ENCODE results near the gene ZSCAN20.

The ZSCAN20 gene

DNA sequence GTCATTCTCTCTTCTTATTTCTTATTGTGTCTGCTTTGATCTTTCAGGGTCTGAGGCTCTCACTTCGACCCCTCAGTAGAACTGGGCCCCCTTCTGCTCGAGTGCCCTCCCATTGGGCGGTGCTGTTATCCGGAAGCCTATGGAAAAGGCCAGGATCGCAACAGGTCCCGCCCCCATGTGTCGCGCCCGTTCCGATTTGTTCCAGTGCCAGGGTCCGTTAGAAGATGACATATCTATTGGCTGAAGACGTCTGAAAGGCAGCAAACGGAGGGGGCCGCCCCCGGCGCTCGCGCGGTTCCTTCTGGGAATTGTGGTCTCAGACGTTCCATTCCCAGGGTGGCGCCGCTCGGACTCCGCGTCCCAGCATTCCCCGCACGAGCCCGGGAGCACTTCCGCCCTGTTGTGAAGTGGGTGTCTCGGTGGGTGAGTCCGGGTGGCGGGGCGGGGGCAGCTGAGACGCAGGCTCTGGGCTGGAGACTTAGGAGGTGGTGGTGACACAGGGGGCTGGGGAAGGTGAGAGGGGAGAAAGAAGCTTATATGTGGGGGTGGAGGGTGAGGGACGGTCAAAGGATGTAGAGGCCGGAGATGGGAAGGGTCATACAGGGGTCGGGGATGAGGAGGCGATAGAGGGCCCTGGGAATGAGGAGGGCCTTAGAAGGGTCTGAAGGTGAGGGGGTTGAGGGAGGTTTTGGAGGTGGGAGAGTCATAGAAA lies at the start of gene ZSCAN20:
Gene ZSCAN20, plus strand, starts transcription at position 377 of the 712 bp plus-strand sequence. CDS start 6,644 bp downstream, outside the sequence.
- DNase-seq = peak; percentile 78

DNA sequence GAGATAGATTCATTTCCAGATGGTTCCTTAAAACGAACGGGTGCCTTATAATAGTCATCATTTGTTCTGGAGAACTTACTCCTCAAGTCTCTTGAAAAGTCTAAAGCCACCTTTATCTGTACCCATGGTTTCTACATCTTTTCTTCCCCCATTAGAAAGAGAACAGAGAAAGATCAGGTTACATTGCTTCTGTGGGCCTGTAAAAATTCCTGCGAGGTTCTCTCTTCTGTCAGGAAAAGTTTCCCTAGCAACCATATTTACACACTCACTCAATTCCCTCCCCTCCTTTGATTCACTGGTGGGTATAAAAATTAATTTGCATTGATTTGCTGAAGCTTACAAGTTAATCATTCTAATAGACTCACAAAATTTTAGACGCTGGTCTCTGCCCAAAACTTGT lies 48.2 kb upstream of the ZSCAN20 start:
- DNase-seq = no peak

DNA sequence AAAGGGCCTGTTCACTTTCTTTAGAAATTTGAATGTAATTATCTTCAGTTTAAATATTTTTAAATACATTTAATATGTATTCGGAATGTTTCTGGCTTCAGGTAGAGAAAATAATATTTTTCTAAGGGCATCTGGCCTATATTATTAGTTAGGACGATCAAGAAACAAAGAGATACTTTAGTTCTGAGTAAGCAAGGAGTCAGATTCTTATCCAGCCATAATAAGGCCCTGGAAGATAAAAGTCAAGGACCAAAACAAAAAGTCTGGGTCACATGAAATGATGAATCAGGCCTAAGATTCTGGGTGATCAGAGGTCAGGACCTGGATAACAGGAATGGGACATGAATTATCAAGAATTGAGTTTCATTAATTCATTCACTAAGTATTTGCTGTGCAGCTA lies 47.8 kb upstream of the ZSCAN20 start:
- no peak for DNase-seq

GRCh38 chr1:33425900-33426299 lies 46.5 kb upstream of the ZSCAN20 start:
- no peak for DNase-seq

GRCh38 chr1:33426916-33427315 lies 45.5 kb upstream of the ZSCAN20 start:
- no peak for DNase-seq

GRCh38 chr1:33428661-33429060 lies 43.8 kb upstream of the ZSCAN20 start:
- no peak for DNase-seq

- DNase-seq = no peak
These were observed 43.1 kb upstream of the ZSCAN20 start for GRCh38 chr1:33429332-33429731.

- DNase-seq = no peak
These were observed 42.4 kb upstream of the ZSCAN20 start for GRCh38 chr1:33429856-33430691.

DNA sequence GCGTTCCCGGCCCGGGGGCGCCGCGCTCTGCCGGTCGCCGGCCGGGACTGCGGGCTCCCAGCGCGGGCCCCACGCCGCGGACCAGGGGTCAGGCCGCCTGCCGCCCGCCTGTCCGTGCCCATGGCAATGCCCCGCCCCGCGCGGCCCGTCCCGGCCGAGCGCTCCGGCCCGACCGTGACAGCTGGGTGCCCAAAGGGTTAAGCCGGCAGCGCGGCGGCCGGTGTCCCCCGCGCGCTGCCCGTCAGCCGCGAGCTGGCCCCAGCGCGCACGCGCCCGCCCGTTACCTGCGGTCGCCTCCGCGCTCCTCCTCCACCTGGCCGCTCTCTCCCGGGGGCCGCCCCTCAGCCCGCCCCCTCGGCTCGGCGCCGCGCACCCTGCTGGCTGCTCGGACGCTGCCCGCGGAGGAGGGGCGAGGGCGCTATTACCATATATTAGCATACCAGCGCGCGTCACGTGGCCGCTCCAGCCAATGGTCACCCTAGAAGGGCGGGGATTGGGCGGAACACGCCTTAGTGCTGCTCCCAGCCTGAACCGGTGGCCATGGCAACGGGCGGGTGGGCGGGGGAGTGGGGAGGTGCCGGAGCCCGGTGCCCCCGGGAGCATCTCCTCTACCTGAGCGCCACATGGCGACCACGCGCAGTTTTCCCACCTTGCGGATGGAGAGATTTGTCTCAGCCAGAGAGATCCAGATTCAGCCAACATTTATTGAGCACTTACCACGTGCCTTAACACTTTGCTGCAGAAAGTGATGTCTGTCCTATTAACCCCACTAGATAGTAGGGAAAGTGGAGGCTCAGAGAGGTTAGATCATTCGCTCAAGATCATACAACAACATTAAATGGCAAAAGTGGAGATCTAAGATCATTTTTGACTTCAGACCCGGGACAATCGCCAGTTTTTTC lies 41.5 kb upstream of the ZSCAN20 start, which contains the start of gene PHC2:
Gene PHC2, minus strand, starts transcription at position 404 of the 902 bp plus-strand sequence. CDS start 55,556 bp downstream, outside the sequence.
- DNase-seq = peak; percentile 87

DNA sequence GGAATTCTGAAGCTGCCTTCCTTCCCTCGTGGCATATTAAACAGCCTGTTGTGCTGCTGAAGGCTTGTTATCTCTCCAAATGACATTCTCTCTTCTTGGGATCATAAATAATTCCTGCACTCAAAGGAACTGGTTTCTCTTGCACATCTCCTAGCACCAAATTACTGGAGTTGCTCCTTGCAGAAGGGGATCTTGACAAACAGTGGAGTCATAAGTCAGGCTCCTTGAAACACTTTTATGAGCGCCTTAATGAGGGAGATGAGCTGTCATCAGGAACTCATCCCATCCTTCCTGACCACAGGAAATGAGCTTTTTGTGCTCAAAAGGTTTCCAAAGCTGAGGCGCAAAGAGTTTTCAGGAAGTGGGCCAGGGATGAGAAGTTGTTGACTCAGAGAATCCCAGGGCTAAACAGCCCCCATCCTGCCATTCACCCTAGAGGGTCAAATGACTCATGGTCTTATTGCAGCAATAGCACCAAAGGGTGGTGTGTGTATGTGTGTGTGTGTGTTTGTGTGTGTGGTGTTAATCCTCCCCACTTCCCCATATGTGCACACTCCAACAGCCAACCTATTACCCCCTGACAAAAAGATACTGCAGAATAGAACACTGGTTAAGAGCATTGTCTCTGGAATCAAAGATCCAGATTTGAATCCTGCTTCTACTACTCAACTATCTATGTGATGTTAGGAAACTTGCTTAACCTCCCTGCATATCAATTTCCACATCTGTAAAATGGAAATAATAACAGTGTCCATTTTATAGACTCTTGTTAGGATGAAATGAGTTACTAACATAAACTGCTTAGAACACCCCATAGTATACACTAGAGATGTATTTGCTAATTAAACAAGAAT lies 38.7 kb upstream of the ZSCAN20 start:
- no peak for DNase-seq

- DNase-seq = no peak
These were observed 38.1 kb upstream of the ZSCAN20 start for GRCh38 chr1:33434363-33434750.

GRCh38 chr1:33435096-33435820 lies 37.2 kb upstream of the ZSCAN20 start:
- DNase-seq = no peak

DNA sequence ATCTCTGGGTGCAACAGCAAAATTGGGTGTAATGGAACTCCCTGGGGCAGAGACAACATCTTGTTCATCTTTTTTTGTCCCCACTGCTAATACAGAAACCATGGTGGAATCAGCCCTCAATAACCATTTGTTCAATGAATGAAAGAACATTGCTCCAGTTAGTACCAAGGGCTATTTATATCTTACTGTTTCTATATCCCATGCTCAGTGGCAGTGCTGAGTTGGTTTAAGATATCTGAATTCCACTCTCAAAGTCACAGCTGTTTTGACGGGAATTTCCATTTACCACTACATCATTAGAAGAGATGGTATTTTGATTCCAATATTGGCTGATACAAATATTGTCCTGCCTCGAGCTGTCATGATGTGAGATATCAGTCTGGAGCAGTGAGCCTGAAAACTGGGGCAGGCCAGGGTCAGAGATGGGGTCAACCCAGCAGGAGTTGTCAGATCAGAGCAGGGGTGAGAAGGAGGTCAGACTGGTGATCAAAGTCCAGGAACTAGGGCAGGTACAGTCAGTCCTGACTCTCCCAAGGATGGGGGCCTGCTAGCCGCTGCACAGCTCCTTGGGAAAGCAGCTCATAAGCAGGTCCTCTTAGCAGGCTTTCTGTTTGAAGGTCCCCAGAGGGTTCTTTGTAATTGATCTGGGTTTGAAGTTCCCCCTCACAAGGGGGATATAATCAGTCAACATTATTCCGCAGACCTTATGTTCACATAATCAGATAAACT lies 35.7 kb upstream of the ZSCAN20 start:
- DNase-seq = no peak

- DNase-seq = no peak
These were observed 33.9 kb upstream of the ZSCAN20 start for GRCh38 chr1:33438364-33439160.

GRCh38 chr1:33439662-33440061 lies 32.8 kb upstream of the ZSCAN20 start:
- DNase-seq = no peak

DNA sequence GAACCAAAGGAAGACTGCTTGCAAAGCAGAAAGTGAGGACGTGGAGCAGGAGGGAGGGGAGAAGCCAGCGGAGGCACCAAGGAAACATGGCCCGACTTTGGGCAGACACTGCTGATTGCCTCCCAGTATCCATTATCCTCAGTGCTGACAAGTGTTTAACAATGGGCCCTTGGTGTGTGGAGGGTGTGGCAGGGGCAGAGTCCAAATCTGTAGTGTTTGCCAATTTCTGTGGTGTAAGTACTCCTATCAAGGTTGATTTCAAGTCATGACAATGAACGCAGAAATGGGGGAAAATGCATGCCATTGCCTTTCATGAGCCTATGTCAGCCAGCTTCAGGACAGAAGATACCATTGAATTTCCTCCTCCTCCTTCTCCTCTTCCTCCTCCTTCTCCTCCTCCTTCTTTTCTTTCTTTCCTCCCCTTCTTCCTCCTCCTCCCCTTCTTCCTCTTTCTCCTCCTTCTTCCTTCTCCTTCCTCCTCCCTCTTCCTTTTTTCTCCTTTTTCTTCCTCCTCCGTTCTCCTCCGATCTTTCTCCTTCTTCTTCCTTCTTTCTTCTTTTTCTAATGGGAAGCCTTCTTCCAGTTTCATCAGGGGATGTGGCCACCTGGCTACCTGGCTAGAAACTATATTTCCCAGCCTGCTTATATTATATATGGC lies 31.2 kb upstream of the ZSCAN20 start:
- DNase-seq = no peak

DNA sequence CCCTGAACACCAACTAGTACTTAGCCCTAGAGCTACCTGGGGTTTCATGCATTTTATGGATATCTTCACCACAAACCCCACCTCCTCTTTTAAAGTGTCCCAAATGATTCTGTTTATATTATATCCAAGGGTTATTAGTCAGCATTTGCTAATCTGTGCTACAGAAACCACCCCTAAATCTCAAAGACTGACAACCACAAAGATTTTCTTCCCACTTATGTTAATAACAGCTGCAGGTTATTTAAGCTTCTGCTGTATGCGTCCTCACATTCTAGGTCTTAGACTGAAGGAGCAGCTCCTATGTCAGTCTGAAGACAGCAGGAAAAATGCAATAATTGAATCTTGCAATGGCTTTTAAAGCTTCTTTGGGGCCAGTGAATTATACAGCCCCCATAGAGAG lies 30.3 kb upstream of the ZSCAN20 start:
- DNase-seq = no peak

GRCh38 chr1:33443080-33443704 lies 29.3 kb upstream of the ZSCAN20 start:
- DNase-seq = no peak

DNA sequence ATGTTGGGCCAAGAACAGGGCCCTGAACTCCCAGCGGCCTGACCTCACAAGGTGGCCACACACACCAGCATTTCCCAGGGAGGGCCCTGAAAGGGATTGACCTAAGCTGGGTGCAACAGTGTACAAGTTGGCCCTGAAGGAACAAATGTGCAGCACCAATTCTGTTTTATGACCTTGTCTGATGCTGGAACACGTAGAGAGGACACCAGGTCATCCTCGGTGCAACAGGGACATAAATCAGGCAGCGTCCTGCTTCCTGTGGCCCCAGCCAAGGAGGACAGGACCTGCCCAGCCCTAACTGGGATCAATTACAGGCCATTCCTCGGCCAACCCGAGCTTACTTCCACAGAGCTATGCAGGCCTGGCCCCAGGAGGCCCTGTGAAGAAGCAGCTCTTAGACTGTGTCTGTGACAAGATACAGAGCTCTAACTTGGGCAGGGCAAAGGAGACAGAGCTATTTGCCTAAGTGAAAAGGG lies 28.7 kb upstream of the ZSCAN20 start:
- no peak for DNase-seq

Measured in activated effector memory CD4-positive, alpha-beta T cell treated with Interleukin-2 at 50 U/mL for 16 hours (primary cell).